ENCODE results near the gene FSTL3.
A peak's percentile ranks its signal among the peaks of the same experiment; 100 is the strongest.
"Not testable (repeated sequence)": the region's sequence is repeated elsewhere in the genome, so short reads cannot be mapped to it uniquely, and the experiment has no call there.

FSTL3 gene

GRCh38 chr19:662962-663681 is 13.1 kb upstream of the FSTL3 start, which contains the start of gene RNF126:
RNF126 (minus strand) TSS chr19:663214; CDS start chr19:663121, 93 bp downstream.
- no peak for TF ChIP-seq CTCF (IDR thresholded peaks at IDR 0.05; ENCODE audit: insufficient read depth, missing control alignments)
- FAIRE-seq (no peak), DNase-seq (ENCODE audit: insufficient read length, low spot score) (peak; percentile 95)

GRCh38 chr19:663682-664117 is 12.5 kb upstream of the FSTL3 start:
- FAIRE-seq (no peak), DNase-seq (ENCODE audit: insufficient read length, low spot score) (no peak)
- TF ChIP-seq CTCF (IDR thresholded peaks at IDR 0.05; ENCODE audit: insufficient read depth, missing control alignments) = no peak

GRCh38 chr19:664913-665443 is 11.2 kb upstream of the FSTL3 start:
- FAIRE-seq (no peak), DNase-seq (ENCODE audit: insufficient read length, low spot score) (peak; percentile 86)
- peak; percentile 91 for TF ChIP-seq CTCF (IDR thresholded peaks at IDR 0.05; ENCODE audit: insufficient read depth, missing control alignments)

GRCh38 chr19:666985-667573 is 9.1 kb upstream of the FSTL3 start:
- DNase-seq (ENCODE audit: insufficient read length, low spot score); FAIRE-seq: not testable (repeated sequence)

GRCh38 chr19:668675-669434 is 7.3 kb upstream of the FSTL3 start:
- not testable (repeated sequence) for DNase-seq (ENCODE audit: insufficient read length, low spot score); FAIRE-seq

GRCh38 chr19:670609-671075 is 5.5 kb upstream of the FSTL3 start:
- no peak for FAIRE-seq
- DNase-seq (ENCODE audit: insufficient read length, low spot score) = no peak
- no peak for TF ChIP-seq CTCF (IDR thresholded peaks at IDR 0.05; ENCODE audit: insufficient read depth, missing control alignments)

- FAIRE-seq = no peak
- no peak for TF ChIP-seq CTCF (IDR thresholded peaks at IDR 0.05; ENCODE audit: insufficient read depth, missing control alignments)
Measured at GRCh38 chr19:674282-675151, 1.7 kb upstream of the FSTL3 start.

More at GRCh38 chr19:674282-675151, 1.7 kb upstream of the FSTL3 start:
- no peak for DNase-seq (ENCODE audit: insufficient read length, low spot score)
